Measurements from ENCODE around the gene RPRD1B. TPM values are rescaled to one million over a fixed set of nuclear protein-coding genes. Genes with fewer than 3 reads are reported as not detected.
A peak's percentile ranks its signal among the peaks of the same experiment; 100 is the strongest.

Gene RPRD1B
- total and polyA plus RNA-seq, 2 of the 13 experiments (the other 11 are each of a cell fraction or from before 2014, with no cell fraction given) = 31.1 to 41.5 TPM

- TF ChIP-seq, protein P1, sequence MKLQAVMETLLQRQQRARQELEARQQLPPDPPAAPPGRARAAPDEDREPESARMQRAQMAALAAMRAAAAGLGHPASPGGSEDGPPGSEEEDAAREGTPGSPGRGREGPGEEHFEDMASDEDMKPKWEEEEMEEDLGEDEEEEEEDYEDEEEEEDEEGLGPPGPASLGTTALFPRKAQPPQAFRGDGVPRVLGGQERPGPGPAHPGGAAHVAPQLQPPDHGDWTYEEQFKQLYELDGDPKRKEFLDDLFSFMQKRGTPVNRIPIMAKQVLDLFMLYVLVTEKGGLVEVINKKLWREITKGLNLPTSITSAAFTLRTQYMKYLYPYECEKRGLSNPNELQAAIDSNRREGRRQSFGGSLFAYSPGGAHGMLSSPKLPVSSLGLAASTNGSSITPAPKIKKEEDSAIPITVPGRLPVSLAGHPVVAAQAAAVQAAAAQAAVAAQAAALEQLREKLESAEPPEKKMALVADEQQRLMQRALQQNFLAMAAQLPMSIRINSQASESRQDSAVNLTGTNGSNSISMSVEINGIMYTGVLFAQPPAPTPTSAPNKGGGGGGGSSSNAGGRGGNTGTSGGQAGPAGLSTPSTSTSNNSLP (IDR thresholded peaks at IDR 0.05; ENCODE audit: low read depth, low read length) = peak; percentile 74
- TF ChIP-seq MAZ (IDR thresholded peaks at IDR 0.05; ENCODE audit: borderline replicate concordance, low read depth, low read length) = peak; percentile 27; the same call in 1 of the 2 replicates
- 0 out of 2 replicates have a peak, but pooled peaks have one; percentile 36 for TF ChIP-seq MAZ (CRISPR knock-in tag; IDR thresholded peaks at IDR 0.05; ENCODE audit: low read depth)
- TF ChIP-seq KMT2B (CRISPR knock-in tag; IDR thresholded peaks at IDR 0.05) = no peak
- TF ChIP-seq ZNF281 (CRISPR knock-in tag; IDR thresholded peaks at IDR 0.05; ENCODE audit: borderline replicate concordance) = peak; percentile 52; the same call in 1 of the 2 replicates
- no peak for TF ChIP-seq NAIF1 (CRISPR knock-in tag; IDR thresholded peaks at IDR 0.05; ENCODE audit: borderline replicate concordance)
- peak; percentile 63 for TF ChIP-seq FOXA3 (CRISPR knock-in tag; IDR thresholded peaks at IDR 0.05)
- no peak for TF ChIP-seq ZNF543 (CRISPR knock-in tag; IDR thresholded peaks at IDR 0.05)
- peak; percentile 55; the same call in 1 of the 2 replicates for TF ChIP-seq JUNB (CRISPR knock-in tag; IDR thresholded peaks at IDR 0.05; ENCODE audit: borderline replicate concordance)
- no peak for TF ChIP-seq SNRNP70 (IDR thresholded peaks at IDR 0.05; ENCODE audit: low read depth, low read length)
- TF ChIP-seq, protein P2, sequence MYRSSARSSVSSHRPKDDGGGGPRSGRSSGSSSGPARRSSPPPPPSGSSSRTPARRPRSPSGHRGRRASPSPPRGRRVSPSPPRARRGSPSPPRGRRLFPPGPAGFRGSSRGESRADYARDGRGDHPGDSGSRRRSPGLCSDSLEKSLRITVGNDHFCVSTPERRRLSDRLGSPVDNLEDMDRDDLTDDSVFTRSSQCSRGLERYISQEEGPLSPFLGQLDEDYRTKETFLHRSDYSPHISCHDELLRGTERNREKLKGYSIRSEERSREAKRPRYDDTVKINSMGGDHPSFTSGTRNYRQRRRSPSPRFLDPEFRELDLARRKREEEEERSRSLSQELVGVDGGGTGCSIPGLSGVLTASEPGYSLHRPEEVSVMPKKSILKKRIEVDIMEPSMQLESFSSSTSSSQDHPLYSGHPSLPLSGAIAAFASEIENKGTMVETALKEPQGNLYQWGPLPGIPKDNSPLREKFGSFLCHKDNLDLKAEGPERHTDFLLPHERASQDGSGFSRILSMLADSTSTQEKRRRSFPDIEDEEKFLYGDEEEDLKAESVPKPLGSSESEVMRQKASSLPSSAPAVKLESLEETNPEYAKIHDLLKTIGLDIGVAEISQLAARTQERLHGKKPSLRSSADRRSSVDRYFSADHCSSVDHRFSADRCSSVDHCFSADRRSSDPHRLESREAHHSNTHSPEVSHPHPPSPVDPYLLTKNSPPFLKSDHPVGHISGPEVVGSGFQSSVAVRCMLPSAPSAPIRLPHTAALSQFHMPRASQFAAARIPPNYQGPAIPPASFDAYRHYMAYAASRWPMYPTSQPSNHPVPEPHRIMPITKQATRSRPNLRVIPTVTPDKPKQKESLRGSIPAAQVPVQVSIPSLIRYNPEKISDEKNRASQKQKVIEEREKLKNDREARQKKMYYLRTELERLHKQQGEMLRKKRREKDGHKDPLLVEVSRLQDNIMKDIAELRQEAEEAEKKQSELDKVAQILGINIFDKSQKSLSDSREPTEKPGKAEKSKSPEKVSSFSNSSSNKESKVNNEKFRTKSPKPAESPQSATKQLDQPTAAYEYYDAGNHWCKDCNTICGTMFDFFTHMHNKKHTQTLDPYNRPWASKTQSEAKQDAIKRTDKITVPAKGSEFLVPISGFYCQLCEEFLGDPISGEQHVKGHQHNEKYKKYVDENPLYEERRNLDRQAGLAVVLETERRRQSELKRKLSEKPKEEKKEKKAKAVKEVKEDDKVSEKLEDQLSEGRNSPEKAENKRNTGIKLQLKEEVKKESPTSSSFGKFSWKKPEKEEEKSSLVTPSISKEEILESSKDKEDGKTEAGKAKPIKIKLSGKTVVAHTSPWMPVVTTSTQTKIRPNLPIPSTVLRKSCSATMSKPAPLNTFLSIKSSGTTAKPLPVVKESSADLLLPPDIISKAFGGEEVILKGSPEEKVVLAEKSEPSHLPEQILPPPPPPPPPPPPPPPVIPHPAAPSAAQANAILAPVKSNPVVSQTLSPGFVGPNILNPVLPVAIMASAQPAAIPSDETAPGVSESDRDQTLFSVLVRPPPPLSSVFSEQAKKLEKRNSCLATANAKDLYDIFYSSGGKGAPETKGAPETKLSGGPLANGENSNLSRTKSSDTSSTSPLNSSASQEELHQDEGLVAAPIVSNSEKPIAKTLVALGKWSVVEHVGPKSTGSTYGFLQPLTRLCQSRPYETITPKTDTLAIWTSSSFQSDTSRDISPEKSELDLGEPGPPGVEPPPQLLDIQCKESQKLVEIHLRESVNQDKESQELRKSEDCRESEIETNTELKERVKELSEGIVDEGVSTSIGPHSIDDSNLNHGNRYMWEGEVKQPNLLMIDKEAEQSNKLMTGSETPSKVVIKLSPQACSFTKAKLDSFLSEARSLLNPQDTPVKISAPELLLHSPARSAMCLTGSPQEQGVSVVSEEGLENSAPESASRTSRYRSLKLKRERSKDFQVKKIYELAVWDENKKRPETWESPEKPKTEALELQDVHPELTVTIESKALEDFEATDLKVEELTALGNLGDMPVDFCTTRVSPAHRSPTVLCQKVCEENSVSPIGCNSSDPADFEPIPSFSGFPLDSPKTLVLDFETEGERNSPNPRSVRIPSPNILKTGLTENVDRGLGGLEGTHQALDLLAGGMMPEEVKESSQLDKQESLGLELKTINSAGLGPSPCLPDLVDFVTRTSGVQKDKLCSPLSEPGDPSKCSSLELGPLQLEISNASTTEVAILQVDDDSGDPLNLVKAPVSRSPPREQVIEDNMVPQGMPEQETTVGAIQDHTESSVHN (CRISPR knock-in tag; IDR thresholded peaks at IDR 0.05) = 0 out of 2 replicates have a peak, but pooled peaks have one; percentile 43
- peak; percentile 8; the same call in 1 of the 2 replicates for TF ChIP-seq GABPA (IDR thresholded peaks at IDR 0.05; ENCODE audit: low read depth, low read length)
- TF ChIP-seq GABPA (CRISPR knock-in tag; IDR thresholded peaks at IDR 0.05; ENCODE audit: low read depth) = no peak
- TF ChIP-seq CENPX (CRISPR knock-in tag; IDR thresholded peaks at IDR 0.05) = no peak
- 0 out of 2 replicates have a peak, but pooled peaks have one; percentile 25 for TF ChIP-seq DRAP1 (CRISPR knock-in tag; IDR thresholded peaks at IDR 0.05)
Measured at GRCh38 chr20:38109591-38110524, 76.3 kb downstream of the RPRD1B start (continued).
